HG02973 (cell line): Measurements from ENCODE around the gene OSBPL5.

Source experiments
- ATAC-seq: cut with Tn5 transposase; IDR thresholded peaks from one replicate; pipeline ENCODE4 v1.9.1; 2021; ENCODE audit warnings: moderate library complexity; ENCODE audit not compliant: unreplicated experiment

Gene OSBPL5

DNA sequence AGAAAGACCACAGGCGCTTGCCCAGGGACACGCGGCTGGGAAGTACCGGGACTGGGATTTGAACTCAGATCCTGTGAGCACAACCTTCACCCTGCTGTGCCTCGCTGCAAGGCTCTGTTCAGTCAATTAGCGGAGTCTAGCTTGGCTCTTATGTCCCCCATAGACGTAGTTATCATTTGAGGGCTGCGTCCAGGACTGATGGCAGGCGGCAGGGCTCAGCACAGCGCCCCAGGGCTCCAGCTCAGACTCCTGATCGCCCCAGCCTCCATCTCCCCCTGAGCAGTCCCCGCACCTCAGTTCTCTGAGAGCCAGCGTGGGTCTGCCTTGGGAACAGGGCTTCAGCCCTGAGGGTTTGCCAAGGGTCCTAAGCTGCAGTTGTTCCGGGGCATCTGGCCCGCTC, 33.7 kb upstream of the OSBPL5 start:
- no peak for ATAC-seq

DNA sequence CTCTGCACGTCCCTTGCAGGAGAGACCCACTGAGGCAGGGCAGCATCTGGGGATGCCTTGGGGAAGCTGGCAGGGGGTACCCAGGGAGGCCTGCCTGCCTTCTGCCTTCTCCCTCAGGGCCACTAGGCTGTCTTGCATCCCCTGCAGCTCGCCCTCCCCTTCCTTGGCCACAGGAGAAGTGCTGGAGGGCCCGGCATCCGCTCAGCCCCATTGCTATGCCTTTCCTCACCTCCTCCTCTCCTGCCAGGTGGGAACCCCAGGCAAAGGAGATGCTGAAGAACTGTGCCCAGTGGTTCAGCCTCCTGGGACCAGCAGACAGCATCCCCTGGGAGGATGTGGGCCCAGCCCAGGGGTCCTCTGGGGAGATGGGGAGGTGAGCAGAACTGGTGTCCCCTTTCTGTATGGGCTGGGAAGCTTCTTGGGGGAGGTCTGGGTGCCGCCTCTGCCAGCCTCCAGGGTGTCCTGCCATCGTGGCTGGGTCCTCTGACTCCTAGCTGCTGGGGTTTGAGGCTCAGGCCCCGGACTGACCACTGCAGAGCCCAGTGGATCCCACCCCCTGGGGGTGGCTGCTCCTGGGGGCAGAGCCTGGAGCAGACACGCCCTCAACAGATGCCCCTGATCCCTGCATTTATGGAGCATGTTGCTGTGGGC, 32.9 kb upstream of the OSBPL5 start:
- ATAC-seq: no peak

DNA sequence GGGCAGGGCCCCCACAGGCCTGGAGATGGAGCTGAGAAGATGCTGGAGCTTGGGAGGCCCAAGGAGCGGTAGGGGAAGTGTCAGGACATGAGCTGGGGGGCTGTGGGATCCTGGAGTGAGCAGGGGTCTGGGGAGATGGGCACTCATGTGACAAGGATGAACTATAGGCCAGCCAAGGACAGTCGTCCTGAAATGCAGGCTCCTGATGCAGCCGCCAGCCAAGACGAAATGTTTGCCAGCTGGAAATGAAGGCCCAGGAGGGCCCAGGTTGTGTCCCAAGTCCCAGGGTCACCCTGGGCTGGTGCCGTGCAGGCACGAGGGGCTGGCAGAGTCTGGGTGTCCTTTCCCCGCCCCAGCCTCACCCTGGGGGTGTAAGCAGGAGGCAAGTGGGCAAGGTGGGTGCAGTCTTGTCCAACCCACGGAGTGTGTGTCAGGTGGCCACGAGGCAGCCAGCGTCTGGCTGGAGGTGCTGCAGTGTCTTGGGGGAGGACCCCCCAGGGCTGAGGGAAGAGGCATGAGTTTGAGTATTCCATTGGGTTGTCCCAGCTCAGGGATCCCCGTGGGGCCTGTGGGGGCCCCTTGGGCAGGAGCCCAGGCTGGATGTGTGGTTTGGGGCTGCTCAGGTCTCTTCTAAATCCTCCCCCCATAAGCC, 32.1 kb upstream of the OSBPL5 start:
- ATAC-seq: no peak

DNA sequence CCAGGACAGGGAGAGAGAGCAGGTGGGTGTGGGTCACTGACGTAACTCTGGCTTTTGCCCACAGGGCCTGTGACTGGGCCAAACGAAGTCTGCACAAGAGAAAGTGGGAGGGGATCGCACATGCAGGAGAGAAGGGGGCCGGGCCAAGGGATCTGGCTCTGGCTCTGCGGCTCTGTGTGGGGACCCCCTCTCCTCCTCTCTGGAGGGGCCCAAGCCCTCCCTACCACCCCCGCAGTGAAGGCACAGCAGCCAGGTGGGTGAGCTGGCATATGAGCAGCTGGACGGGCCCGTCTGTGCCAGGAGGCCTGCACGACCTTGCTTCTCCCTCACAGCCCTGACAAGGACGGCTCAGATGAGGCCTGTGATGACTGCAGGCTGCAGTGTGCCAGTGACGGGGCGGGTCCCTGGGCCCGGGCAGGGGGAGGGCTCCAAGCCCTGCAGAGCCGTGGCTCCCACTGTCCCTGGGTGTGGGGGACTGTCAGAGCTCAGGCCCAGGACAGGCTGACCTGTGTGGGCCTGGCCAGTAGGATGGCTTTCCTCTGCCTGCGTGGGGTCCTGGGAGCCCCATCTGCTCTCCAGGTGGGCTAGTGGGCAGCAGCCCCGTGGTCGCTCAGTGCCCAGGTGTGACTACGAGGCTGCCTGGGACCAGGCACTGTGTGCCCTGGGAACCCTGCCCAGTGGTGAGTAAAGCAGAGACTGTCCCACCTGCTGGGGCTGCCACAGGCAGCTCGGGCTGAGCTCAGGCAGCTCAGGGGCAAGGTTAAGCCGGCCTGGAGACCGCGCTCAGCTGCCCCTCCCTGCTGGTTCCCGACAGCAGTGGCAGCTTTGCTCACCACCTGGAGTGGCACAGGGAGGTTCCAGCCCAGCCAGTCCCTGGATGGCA, 31.3 kb upstream of the OSBPL5 start:
- no peak for ATAC-seq

DNA sequence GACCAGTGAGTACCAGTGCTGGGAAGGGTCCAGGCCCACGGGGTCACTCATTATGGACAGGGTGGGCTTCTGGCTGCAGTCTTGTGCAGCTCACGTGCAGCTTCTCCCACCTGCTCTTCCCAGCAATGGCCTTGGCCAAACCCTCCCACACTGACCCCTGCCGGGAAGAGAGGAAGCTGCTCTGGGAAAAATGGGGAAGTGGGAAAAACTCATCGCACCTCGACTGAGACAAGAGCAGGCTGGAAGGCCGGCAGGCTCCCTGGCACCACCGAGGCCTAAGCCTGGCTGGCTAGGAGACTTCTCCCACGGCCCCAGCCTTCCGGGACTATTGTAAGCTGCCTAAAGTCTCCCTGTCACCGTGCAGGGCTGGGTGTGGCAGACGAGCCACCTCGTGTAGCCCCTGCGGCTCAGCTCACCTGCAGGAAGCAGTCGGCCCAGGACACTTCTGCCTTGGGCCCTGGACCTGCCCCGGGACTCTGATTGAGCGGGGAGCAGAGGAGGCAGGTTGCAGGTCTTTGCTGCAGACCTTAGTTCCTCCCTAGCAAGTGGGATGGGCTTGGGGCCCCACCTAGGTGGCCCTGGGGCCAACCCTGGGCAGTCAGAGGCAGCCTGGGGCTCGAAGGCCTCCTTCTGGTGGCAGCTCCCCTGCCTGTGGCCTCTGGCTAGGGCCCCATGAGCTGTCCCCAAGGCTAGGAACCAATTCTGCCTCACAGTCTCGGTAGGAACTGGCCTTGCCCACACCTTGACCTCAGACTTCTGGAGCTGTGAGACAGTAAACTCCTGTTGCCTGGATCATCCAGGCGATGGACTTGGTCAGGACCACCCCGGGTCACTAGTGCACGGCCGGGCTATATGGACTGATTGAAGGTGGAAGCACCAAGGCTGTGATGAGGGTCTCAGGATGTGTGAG, 30.4 kb upstream of the OSBPL5 start:
- no peak for ATAC-seq

DNA sequence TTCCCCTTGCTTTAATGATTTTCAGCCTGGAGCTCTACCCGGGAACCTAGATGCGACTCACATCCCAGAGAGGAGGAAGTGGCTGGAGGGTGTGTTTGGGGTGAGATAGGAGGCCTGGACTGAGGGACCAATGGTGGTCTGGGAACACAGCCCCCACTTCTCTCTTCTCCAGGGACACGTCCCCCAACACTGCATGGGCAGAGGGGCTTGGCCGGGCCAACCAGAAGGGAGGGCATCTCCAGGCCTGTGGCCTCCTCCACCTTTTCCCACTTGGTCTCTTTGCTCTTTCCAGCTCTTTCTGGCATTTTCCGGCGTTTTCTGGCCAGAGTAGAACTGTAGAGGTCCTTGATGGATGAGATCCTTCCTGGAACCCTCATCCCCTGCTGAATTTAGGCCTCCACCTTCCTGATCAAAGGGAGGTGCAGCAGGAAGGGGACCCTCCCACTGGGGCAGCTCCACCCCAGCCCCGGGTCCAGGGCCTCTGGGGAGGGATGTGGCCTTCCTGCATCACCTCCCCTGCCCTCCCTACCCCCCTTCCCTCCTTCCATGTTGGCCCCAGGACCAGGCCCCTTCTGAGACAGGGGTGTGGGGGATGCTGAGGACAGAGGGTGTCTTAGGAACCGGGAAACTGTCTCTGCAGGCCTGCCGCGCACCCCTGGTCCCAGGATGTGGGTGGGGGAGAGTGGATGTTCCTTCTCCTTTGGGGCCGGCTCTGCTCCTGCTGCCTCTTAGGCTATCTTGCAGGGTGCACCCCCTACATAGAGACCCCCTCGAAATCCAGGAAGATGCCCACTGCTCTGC, 29.1 kb upstream of the OSBPL5 start:
- ATAC-seq: no peak

DNA sequence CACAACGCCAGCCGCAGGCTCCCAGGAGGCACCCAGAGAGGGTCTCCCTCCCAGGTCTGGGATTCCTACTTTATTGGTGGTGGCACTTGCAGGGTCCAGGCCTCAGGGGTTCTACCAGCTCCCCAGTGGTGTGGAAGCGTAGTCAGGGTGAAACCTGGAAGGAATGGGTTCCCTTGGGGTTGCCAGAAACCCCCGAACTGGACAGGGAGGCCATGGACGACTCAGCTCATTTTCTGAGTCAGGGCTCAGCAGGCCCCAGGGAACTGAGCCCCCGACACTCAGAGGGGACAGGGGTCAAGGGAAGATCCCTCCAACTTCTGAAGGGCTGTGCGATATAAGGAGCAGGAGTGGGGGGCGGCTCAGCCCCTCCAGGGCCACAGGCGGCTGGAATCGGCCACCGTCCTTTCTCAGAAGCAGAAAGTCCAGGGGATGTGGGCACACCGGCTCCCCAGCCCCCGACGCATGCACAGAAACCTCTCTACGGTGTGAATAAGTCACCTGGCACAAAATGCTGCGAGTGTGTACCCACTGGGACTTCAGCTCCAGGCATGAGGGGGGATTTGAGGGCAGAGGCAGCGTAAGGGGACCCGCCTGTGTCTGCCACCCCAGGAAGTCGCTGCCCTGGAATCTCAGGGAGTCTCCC, 28.4 kb upstream of the OSBPL5 start:
- no peak for ATAC-seq

DNA sequence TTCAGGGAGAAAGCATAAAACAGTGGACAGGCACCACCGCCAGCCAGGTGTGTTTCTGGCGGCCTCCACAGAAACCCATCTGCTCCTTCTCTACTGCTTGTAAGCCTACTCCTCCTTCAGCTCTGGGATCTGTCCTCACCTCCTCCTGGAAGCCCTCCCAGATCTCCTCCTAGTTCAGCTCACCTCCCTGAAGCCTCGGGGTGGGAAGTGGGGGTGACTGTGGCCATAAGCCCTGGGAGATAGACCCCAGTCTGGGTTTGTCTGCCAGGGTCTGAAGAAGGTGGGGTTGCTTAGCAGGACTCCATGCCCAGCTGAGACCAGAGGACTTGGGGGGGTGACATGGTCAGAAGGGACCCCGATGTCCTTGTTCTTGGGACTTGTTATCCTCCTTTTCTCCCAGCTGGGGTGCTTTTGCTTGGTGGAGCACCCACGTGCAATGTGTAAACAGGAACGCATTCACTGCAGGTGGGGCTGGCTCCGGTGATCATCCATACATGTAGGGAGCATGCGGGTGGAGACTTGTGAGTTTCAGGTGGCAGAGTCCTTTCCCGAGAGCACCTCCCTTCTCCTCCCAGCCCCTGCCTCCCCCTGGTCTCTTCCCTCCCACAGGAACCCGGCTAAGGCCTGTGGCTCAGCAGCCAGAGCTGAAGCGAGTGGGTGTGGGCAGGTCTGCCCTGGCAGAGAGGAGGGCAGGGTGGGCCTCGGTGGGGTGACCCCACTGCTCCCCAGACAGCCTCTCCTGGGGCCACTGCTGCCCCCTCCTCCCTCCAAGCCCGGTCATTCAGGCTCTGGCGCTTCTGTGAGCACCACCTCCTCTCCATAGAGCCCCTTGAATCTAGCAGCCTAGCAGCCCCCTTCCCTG, 27.6 kb upstream of the OSBPL5 start:
- ATAC-seq: no peak

DNA sequence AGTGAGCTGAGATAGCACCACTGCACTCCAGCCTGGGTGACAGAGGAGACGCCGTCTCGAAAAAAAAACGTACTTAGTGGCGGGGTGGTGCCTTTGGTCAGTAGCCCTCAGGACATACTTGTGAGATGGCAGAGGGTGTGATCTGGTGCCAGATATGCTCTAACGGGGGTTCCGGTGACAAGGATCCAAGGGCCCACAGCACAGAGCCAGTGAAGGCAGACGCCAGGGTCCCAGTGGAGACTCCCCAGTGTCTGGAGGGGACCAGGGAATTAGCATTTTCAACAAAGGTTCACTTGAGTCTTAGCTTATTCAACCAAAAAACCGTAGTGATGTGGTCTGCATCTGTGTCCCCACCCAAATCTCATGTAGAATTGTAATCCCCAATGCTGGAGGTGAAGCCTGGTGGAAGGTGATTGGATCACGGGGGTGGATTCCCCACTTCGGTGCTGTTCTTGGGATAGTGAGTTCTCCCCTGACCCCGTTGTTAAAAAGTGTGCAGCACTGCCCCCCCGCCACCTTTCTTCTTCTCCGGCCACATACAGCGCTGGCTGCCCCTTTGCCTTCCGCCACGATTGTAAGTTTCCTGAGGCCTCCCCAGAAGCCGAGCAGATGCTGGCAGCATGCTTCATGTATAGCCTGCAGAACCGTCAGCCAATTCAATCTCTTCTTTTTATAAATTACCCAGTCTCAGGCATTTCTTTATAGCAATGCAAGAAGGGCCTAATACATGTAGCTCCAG, 26.6 kb upstream of the OSBPL5 start:
- no peak for ATAC-seq

DNA sequence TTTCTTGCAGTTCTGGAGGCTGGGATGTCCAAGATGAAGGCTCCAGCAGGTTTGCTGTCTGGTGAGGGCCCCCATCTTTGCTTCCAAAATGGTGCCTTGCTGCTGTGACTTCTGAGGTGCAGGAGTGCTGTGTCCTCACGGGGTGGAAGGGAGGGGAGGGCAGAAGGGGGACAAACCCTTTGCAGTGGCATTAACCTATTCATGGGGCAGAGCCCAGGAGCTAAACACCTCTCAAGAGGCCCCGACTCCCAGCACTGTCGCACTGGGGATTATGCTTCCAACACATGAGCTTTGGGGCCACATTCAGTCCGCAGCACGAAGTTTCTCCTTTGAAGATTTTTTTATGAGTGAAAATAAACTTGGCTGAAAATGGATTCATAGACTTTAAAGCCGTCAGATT, 25.5 kb upstream of the OSBPL5 start:
- no peak for ATAC-seq

DNA sequence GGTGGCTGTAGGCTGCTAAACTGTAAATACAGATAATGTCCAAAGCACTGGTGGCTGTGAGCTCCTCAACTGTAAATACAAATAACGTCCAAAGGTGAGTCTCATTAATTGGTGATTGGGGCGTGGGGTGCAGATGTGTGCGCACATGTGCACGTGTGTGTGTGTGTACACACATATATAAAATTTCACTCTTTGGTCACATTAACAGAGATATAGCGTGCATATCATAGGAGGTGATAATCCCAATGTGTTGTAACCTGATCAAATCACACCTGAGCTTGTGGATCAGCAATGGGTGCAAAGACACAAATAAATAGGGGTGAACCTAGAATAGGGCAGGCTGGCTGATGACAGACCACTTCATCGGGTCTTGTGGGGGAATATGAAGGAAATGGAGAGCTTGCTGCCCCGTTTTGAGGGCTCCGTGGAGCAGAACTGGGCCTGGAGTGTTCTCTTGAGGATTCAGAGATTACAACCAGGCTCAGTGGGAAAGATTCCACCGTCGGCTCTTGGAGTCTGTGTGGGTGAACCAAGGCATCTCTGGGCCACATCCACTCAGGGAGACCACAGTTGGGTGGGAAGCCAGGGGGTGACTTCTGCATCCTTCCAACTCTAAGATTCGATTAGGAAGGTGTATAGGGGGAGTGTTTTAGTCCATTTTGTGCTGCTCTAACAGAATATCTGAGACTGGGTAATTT, 24.9 kb upstream of the OSBPL5 start:
- no peak for ATAC-seq

DNA sequence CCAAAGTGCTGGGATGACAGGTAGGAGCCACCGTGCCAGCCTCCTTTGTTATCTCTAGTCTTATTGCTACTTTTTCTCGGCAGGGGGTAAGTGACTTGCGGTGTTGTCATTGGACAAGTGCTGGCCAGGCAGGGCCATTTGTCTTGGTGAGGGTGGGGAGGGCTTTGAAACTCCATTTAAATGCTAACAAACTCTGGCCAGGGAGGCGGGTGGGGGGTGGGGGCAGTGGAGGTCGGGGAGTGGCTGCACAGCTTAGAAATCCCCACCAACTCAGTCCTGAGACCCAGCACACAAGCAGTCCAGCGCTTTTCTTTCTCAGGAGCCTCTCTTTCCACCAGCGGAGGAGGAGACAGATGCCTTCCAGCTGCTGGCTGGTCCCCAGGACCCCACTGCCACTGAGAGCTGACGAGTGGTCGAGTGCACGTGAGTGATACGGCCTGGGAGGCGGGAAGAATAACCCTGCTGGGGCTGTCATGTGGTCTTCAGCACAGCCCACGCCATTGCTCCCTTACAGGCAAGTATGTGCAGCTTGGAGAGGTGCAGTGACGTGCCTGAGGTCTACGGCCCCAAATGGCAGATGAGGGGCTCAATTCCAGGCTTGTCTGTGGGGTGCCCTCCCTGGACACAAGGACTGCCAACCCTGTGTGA, 24.2 kb upstream of the OSBPL5 start:
- no peak for ATAC-seq

DNA sequence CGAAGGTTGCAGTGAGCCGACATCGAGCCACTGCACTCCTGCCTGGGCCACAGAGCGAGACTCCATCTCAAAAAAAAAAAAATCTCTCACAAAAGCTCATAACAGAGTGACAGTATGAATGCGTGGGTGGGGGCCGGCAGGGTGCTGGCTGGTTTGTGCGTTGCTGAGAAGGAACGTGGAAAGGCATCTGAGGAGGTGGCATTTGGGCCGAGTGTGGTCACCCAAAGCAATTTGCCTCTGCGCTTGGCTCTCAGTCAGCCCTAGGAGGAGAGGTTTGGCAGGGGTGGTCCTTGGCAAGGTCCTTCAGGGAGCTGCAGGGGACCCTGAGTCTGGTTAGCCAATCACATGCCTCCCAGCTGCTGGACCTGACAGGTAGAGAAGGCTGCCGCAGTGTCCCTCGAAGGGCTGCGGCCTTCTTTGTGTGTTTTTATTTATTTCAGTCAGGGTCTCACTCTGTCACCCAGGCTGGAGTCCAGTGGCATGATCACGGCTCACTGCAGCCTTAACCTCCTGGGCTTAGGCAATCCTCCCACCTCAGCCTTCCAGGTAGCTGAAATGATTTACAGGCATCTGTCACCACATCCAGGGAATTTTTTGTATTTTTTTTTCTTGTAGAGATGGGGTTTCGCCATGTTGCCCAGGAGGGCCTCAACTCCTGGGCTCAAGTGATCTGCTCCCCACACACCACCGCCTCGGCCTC, 23.5 kb upstream of the OSBPL5 start:
- no peak for ATAC-seq

DNA sequence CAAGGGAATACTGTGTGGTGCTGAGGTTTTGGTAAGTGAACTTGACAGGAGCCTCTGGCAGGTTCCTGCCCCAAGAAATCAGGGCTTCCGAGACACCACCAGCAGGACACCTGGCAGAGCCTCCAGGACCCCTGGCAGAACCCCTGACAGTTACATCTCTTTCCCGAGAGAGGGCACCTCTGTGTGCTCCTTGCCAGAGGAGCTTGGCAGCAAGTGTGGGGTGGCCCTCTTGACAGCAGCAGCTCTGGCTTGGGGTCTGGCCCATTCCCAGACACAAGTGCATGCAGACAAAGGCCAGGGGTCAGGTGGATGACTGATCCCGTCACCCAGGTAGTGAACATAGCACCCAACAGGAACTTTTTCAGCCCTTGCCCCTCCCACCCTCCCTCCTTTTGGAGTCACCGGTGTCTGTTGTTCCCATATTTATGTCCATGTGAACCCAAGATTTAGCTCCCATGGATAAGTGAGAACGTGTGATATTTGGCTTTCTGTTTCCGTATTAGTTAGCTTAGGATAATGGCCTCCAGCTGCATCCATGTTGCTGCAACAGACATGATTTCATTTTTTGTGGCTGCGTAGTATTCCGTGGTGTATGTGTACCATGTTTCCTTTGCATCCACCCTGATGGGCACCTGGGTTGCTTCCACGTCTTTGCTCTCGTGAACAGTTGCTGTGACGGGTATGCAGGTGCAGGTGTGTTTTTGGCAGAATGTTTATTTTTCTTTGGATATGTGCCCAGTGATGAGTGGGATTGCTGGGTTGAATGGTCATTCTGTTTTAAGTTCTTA, 21.2 kb upstream of the OSBPL5 start:
- no peak for ATAC-seq

DNA sequence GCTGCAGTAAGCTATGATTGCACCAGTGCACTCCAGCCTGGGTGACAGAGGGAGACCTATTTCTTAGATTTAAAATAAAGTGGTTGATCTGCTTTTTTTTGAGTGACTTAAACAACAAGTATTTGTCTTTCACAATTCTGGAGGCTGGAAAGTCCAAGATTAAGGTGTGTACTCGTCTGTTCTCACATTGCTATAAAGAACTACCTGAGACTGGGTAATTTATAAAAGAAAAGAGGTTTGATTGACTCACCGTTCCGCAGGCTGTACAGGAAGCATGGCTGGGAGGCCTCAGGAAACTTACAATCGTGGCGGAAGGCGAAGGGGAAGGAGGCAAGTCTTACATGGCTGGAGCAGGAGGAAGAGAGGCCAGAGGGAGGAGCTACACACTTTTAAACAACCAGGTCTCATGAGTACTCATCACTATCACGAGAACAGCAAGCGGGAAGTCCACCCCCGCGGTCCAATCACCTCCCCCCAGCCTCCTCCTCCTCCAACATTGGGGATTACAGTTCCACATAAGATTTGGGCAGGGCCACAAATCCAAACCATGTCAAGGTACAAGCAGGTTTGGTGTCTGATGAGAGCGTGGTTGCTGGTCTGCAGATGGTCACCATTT, 19.7 kb upstream of the OSBPL5 start:
- ATAC-seq: no peak
